CD4-positive, alpha-beta T cell treated with Interleukin-6 for 4 hours (primary cell): Measurements from ENCODE around the gene IL1RAP.
"Not testable (repeated sequence)": the region's sequence is repeated elsewhere in the genome, so short reads cannot be mapped to it uniquely, and the experiment has no call there.

ENCODE experiments used
- DNase-seq: peaks from one replicate; pipeline ENCODE4 v3.0.0-alpha.2; 2020; ENCODE audit warnings: mixed read lengths

Gene IL1RAP

GRCh38 chr3:190514413-190515153, 698 bp downstream of the IL1RAP start:
- DNase-seq: peak; percentile 45

GRCh38 chr3:190516416-190516815, 2.5 kb downstream of the IL1RAP start:
- no peak for DNase-seq

GRCh38 chr3:190517687-190518086, 3.8 kb downstream of the IL1RAP start:
- DNase-seq: no peak

GRCh38 chr3:190518531-190518930, 4.6 kb downstream of the IL1RAP start:
- not testable (repeated sequence) for DNase-seq

GRCh38 chr3:190519886-190520285, 6.0 kb downstream of the IL1RAP start:
- no peak for DNase-seq

GRCh38 chr3:190521998-190522397, 8.1 kb downstream of the IL1RAP start:
- DNase-seq: no peak

- DNase-seq: no peak
Observed at GRCh38 chr3:190522621-190523222, 8.8 kb downstream of the IL1RAP start.

- no peak for DNase-seq
Observed at GRCh38 chr3:190524942-190525341, 11.1 kb downstream of the IL1RAP start.

- no peak for DNase-seq
Observed at GRCh38 chr3:190525634-190526033, 11.7 kb downstream of the IL1RAP start.

- no peak for DNase-seq
Observed at GRCh38 chr3:190526787-190527762, 13.2 kb downstream of the IL1RAP start.

GRCh38 chr3:190528706-190529105, 14.8 kb downstream of the IL1RAP start:
- no peak for DNase-seq

GRCh38 chr3:190531406-190531805, 17.5 kb downstream of the IL1RAP start:
- no peak for DNase-seq

GRCh38 chr3:190532731-190533203, 18.9 kb downstream of the IL1RAP start:
- no peak for DNase-seq

GRCh38 chr3:190533511-190534281, 19.8 kb downstream of the IL1RAP start:
- DNase-seq: no peak

- DNase-seq: no peak
Observed at GRCh38 chr3:190534386-190534785, 20.5 kb downstream of the IL1RAP start.

GRCh38 chr3:190534986-190535385, 21.1 kb downstream of the IL1RAP start:
- no peak for DNase-seq

GRCh38 chr3:190537146-190537545, 23.3 kb downstream of the IL1RAP start:
- DNase-seq: no peak

GRCh38 chr3:190538288-190538687, 24.4 kb downstream of the IL1RAP start:
- DNase-seq: no peak

- DNase-seq: no peak
Observed at GRCh38 chr3:190539526-190539925, 25.6 kb downstream of the IL1RAP start.

GRCh38 chr3:190541008-190541407, 27.1 kb downstream of the IL1RAP start:
- no peak for DNase-seq

GRCh38 chr3:190541560-190541959, 27.7 kb downstream of the IL1RAP start:
- no peak for DNase-seq

GRCh38 chr3:190542846-190543245, 29.0 kb downstream of the IL1RAP start:
- DNase-seq: no peak
